HG03196 (cell line): ENCODE results near the gene ANKRD13B.

ENCODE experiments used
- ATAC-seq: cut with Tn5 transposase; IDR thresholded peaks from one replicate; pipeline ENCODE4 v1.9.1; 2021; ENCODE audit not compliant: unreplicated experiment

Gene ANKRD13B

DNA sequence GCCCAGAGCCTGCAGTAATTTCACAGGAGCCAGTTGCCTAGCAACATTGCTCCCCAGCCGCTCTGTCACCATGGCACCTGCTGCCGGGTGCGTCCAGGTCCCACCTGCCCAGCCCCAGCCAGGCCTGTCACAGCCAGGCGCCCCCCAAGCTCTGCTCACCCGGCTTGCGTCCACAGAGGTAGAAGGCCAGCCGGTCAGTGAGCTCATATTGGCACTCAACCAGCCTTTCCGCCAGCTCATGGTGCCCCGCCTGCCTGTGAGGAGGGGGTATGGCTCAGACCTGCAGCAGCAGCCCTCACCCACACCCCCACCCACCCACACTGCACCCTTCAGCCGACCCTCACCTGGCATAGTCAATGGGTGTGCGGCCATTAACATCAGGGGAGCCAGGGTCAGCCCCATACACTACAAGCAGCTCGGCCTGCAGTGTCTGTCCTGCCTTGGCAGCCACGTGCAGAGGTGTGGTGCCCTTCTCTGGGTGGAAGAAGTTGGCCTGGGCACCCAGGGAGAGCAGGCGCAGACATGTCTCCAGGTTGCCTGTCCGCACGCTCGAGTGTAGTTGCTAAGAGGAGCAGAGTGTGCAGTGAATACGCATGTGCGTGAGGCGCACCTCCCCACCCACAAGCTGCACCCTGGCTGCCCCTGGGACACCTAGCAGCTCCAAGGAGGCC is 11.2 kb upstream of the ANKRD13B start:
- ATAC-seq: no peak

DNA sequence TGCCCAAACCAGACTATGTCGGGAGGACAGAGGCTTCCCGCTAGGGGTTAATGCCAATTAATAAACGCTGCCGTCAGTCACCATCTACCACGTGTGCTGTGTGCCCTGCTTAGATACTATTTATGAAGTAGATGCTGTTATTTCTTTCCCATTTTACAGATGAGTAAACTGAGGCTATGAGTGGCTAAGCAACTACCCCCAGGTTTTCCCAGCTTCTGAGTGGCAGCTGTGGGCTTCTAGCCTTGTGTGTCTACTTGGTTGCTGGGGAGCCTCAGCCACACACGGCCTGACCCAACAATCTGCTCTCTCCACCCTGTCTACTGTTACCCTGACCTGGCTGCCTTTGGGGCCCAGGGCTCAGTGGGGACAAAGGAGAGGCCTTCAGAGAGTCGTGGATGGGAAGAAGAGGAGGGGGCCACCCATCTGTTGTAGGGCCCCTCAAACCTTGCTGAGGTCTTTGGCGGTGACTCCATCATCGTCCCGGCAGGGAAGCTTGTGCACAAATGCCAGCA is 10.6 kb upstream of the ANKRD13B start:
- no peak for ATAC-seq

DNA sequence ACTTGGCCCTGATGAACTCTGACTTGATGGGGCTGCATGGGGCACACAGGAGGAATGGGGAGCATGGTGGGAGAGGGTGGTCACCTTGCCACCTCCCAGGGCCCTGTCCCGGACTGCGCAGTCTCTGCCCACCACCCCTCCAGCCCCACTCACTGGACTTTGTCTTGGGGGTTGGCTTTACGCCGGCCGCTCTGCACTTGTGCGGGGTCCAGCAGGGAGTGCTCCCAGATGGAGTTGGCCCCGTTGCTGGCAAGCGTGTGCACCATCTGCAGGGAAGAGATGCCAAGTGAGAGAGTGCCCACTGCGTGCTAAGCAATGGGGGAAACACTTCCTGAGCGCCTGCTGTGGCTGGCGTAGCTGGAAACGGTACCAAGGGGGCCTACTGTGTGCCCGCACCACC is 10.2 kb upstream of the ANKRD13B start:
- no peak for ATAC-seq

DNA sequence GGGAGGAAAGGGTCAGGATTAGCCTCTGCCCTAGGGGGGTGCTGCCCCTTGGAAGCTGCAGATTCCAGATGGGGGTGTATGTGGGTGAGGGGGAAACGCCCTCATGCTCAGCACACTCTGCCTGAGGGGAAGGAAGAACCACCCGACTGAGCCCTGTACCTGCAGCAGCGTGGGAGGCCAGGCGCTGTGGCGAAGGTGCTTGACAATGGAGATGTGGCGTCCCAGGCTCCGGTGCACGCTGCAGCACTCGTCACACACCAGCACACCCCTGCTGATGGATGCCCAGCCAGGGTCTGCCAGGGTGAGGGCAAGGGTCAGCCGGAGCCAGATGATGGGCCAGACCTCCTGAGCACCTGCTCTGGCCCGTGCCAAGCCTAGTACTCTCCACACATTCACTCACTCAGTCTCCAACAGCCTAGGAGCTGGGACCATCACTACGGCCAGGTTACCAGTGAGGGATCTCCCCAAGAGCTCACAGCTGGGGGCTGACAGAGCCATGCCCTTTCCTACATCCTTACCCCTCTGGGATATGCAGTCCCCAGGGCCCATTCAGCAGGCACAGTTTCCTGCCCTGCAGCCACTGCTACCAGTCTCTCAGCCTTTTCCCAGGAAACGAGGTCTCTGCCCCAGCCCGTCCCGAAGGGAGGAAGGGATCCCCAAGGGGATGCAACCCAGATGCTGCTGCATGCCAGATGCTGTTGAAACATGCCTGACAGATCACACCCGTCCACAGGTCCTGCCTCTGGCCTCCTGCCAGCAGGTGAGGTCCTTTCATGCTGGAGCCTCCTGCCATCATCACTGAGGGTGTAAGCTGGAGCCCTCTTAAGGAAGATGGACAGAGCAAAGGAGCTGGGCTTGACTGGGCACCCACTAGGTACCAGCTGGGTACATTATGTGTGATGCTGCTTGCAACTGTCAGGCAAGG is 9.3 kb upstream of the ANKRD13B start:
- ATAC-seq: no peak

DNA sequence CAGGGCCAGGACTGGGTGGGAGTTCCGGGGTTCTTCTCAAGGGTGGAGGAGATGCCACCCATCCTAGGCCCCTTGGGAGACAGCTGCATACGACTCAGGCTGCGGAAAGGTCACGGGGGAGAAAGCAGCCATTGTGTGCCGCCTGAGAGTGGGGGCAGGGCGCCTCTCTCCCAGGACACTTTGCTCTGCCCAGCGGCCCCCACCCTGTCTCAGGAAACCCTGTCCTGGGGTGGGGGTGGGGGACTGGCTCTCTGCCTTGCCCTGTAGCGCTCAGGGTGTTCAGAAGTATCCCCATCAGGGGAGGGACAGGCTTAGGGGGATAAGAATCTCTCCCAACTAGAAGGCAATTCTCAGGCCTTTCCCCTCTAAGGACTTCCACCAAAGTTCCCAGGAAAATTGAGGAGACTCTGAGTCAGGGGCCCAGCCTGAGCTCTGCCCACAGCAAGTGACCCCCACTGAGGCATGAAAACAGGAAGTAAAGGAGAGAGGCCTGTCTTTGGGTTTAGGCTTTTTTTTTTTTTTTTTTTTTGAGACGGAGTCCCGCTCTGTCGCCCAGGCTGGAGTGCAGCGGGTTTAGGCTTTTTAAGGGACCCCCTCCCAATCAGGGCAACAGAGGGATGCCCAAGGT is 8.4 kb upstream of the ANKRD13B start:
- ATAC-seq: no peak

DNA sequence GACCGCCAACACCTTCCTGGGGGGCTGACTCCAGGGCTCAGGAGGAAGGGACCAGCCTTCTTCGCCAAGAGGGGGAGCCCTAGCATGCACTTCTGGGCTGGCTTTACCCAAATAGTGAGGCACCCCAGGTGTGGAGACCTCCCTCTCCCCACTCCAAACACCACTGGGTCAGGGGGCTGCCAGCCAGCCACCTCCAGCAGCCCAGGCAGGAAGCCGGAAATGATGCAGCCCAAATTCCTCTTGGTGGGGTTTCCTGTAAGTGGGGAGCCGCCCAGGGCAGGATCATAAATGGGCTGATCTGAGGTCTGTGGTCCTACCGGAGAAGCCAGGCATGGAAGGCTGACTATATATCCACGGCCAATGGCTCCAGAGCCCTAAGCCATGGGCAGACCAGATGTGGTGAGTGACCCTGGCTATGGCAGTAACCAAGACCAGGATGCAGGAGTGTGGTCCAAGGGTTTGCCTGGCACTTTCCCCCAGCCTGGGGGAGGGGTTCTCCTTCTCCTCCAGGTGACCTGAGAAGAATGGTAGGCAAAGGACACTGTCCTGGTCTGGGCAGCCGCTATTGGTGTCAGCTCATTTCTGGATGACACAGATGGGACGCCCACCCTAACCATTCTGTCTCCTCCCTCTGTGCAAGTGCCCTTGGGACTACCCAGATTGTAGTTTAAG is 7.7 kb upstream of the ANKRD13B start:
- no peak for ATAC-seq

DNA sequence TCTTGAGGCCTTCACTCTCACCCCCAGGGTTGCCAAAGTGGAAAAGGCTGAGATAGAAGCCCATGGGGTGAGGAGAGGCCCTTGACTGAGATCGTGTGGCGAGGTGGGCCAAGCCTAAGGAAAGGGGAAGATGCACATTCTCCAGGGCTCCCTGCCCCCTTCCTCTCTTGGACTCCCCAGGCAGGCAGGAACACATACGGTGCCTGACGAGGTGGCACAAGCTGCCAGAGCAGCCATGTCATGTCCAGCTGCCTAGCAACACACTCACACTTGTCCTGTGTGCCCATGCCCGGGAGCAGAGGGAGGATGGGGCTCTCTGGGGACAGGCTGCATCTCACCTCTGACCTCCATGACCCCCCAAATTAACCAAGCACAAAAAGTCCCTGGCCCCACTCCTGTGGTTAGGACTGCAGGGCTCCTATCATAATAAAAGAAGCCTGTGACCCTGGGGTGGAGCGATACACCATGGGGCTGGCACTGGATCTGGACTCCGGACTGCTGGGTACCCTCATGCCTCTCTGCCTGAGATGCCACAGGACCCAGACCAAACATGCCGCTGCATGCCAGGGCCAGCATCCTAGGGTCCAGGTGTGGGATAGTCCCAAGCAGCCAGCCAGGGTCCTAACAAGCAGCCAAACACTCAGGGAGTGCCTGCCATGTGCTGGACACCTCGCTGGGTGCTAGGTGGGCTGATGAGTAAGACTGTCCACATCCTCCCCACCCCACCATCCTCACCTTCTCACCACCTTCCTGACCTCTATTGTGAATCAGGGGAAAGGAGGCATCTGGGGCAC is 6.1 kb upstream of the ANKRD13B start:
- ATAC-seq: no peak

DNA sequence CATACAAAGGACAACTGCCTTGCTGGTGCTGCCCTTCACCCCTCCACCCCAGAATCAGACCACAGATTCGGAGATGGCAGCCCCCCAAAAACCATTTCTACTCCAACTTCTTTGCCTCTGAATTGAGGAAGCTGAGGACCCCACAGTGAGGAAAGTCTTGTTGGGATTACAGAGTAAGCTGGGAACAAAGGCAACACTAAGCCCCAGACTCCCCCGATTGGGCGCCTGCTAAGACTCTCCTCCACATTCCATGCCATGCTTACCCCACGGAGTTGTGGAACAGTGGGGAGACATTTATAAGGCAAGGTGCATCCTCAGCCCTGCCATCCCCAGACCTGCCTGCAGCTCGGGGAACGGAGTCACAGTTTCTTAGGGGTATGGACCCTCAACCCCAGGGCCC is 5.3 kb upstream of the ANKRD13B start:
- no peak for ATAC-seq

DNA sequence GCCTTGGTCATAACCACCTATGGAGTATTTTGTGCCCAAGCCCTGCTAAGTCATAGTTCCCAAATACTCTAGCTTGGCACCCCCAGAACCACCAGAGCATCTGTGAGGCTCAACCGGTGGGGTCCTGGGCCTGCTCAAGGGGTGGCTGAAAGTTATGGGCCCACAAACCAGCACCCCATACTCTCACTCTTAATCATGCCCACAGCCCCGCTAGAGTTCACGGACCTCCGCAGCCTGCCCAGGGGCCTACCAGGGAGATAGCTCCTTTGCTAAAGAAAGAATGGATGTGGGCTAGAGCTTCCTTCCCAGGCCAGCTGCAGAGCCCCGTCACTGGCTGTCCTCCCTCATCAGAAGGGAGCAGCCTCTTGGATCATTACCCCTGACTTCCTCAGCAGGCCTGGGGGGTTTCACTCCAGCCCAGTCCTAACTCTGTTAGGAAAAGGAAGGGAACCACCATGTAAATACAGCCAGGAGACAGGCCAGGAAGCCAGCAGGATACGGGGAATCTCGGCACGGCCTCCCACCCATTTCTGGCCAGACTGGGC is 4.8 kb upstream of the ANKRD13B start:
- no peak for ATAC-seq

DNA sequence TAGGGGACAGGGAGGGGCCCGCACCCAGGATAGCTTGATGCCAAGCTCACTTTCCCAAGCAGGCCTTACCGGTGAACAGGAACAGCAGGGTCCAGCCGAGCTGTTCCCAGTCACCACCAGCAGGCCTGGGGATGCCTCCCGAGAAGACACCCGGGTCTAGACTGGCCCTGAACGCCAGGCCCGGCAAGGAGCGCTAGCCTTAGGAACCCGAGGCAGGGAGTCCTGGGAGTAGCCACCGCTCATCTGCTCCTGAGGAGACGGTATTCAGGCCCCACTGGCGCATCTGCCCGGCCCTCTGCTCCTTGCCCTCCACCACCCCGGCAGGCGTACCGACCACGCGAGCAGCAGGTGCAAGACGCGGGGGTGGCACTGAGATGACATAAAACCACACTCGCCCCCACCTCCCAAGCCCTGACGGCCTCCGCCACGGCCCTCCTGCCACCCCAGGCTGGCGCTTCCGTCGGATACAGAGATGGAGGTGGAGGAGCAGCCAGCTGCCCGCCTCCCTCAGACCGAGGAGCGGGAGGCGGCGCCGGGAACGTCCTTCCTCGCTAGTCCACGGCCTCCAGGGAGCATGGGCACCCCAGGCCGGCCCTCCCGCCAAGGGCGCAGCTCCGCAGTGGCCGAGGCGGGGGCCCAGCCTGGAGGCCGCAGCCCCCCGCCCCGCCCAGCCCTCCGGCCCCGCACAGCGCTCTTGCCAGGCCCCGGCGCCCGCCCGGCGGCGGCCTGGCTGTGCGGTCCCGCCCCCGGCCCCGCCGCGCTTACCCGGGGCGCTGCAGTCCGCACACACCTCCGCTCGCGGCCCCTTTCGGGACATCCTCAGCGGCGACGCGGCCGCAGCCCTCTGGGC is 4.1 kb upstream of the ANKRD13B start:
- no peak for ATAC-seq

DNA sequence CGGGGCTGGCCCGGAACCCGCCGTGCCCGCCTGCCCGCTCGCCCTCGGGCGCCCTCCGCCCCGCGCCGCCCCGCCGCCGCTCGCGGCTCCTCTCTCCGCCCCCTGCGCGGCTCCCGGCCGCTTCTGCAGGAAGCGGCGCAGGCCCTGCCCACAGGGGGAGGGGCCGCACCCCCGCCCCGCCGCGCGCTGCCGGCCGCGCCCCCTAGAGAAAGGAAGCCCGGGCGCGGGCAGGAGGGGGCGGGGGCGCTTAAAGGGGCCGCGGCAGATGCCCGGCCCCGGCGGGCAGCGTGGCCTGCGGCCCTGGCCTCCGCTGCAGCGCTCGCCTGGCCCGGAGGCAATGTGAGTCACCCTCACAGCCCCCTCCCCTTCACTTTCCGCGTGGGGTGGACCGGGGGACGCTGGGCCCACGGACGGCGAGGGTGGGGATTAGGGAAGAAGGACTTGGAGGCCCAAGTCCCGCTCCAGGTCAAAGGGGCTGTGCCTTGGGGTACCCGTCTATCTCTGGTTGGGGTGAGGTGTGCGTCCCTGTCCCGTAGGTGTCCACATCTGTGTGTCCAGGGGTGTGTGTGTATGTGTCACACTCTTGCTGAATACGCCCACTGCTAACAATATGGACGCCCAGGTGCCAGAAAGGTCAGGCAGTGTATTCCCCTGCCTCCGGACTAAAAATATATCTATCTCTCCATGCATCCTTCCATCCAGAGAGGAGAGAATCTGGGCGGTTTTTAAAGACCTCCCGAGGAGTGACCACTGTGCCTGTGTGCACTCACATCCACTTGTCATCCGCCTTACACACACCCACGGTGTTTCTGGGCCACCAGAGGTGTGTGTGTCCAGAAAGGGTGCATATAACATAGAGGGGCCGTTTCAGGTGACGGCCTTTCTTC is 3.2 kb upstream of the ANKRD13B start, which contains the start of gene GIT1:
GIT1 (minus strand) TSS at position 125 of the 887 bp plus-strand sequence. CDS start 270 bp downstream, outside the sequence.
- ATAC-seq: peak; percentile 52

DNA sequence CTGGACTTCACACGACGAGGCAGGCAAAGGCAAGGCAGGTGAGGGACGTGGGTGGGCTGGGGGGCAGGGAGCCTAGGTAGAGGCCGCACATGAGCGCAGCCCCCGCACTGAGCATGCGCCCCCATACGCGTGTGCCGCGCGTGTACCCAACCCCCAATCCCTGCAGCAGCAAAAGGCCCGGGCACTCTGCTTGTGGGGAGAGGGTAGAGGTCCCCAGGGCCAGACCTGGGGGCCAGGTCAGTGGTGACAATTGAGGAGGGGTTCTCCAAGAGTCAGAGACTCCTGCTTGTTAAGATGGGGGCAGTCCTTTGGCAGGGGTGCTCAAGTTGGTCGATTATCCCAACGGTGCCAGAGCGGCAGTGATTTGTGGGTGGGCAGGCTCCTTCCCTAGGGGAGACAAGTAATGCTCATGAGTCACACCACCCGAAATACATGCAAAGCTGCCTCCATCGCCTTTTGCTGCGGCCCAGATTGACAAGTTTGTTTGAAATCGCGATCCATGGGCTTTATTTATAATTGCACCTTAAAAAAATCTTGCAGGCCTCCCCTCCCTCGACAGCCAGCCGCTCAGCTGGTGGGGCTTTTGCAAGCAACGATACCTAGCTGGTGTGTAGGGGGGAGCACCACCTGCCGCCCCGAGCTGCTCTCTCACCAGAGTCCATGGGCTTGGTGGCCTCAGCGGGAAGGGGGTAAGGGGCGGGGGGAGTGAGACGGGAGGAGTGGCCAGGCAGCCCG is 2.4 kb upstream of the ANKRD13B start:
- no peak for ATAC-seq

DNA sequence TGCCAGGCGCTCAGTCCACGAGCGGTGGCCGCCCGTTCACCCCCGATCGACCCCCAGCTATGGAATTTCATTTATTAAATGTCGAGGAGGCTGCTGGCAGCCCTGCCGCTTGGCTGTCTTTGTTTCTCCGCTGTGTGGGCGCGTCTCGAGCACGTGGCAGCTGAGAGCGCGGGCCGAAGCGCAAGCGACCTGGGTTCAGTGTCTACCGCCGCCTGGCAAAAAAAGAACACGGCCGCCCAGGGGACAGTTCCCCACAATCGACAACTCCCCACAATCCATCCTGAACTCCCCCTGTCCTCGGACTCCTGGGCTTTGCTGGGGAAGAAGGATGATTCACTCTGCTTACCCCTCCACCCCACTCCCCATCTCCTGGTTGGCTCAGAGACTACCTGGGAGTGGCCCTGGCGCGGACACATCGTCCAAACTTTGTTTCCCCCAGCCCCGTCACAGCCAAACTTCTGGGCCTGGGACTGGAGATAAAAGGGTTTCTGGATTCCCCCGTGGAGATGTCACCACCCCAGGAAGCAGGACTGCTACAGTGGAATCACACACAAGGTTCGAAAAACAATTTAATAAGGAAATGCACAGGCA is 1.7 kb upstream of the ANKRD13B start:
- ATAC-seq: no peak

DNA sequence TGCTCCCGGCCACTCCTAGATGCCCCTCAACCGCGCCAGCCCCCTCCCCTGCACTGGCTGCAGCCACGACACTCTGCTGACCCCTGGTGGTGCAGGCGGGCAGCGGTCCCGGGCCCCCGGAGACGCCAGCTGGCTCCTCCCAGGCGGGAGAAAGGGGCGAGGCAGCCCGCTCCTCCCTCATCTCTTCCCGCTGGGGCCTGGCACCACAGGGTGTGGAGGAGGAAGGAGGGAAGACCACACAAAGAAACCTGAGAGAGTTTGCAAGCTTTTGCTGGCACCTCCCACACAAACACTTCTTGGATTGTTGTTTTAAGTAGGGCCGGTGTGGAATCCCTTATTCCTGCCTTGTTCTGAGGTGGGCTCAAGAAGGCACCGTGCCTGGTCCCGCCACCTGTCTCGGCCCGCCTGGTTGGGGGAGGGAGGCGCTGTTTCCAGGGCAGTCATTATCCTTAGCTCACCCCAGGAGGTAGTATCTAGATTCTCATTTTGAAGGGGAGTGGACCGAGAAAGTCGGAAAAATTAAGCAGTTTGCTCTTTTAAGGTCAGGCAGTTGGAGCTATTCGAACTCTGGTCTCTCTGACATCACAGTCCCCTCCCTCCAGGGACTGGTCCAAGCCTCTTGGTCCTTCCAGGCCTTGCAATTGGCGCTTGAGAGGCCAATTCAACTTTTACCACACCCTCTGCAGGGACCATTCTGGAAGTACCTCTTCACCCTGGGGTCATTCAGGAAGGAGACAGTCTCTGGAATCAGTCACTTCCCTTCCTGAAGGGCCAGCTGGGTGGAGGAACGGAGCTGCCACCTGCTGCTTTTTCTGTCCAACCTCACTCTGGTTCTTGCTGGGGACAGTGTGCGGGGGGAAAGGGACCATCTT is 959 bp upstream of the ANKRD13B start:
- ATAC-seq: no peak

DNA sequence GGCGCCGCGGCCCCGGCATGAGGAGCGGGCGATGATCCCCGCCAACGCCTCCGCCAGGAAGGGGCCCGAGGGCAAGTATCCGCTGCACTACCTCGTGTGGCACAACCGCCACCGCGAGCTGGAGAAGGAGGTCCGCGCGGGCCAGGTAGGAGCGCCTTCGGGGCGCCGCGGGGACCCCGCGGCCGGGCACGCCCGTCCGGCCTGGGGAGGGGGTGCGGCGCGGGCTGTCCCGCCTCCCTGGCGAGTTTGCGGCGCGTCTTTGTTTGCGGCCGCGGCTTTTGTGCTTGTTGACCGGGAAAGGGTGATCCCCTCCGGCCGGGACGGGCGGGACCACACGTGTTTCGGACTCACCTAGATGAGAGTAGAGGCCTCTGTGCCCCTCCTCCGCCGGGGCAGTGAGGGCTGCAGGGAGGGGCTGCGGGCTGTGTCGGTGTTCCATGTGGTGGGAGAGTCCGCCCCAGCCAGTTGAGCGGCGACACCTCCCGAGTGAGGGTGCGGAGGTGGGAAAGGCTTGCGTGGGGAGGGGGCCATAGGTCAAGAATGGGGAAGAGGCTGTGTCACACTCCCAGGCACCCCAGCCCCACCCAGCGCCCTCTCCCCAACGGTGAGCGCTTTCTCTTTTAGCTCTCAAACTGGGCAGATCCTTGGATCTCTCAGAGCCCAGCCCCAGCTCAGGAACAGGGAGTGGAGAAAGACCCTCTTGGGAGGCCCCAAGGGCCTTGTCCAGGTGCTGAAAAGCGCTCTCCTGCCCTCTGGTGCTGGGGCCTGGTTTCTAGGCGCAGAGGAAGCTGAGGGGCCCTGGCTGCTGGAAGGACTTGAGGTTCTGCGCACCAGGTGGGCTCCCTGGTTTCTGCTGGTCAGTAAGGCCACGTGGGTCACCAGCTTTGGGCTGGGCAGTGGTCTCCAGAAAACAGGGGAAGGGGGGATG is 923 bp downstream of the ANKRD13B start:
- no peak for ATAC-seq
